GM19193 (cell line): Measurements from ENCODE around the gene TMC2.

ENCODE experiments used
- POLR2A ChIP-seq: IDR thresholded peaks from 4 replicates; pipeline ENCODE4 v1.6.1; 2011; ENCODE audit not compliant: insufficient read depth, insufficient read length; ENCODE audit errors: extremely low read depth

TMC2 gene

GRCh38 chr20:2545594-2545993, 9.2 kb downstream of the TMC2 start:
- no peak for TF ChIP-seq POLR2A

GRCh38 chr20:2557873-2558580, 21.7 kb downstream of the TMC2 start:
- TF ChIP-seq POLR2A = no peak

GRCh38 chr20:2558581-2559278, 22.4 kb downstream of the TMC2 start:
- no peak for TF ChIP-seq POLR2A

GRCh38 chr20:2559279-2559626, 22.9 kb downstream of the TMC2 start:
- no peak for TF ChIP-seq POLR2A

- no peak for TF ChIP-seq POLR2A
Observed at GRCh38 chr20:2559651-2560050, 23.3 kb downstream of the TMC2 start.

- no peak for TF ChIP-seq POLR2A
Observed at GRCh38 chr20:2563116-2563515, 26.7 kb downstream of the TMC2 start.

- TF ChIP-seq POLR2A = no peak
Observed at GRCh38 chr20:2564406-2564805, 28.0 kb downstream of the TMC2 start.

GRCh38 chr20:2575682-2576081, 39.3 kb downstream of the TMC2 start:
- TF ChIP-seq POLR2A = no peak

GRCh38 chr20:2576317-2576727, 39.9 kb downstream of the TMC2 start:
- no peak for TF ChIP-seq POLR2A

GRCh38 chr20:2578475-2579192, 42.3 kb downstream of the TMC2 start:
- no peak for TF ChIP-seq POLR2A

- TF ChIP-seq POLR2A = no peak
Observed at GRCh38 chr20:2585811-2586210, 49.4 kb downstream of the TMC2 start.

- TF ChIP-seq POLR2A = no peak
Observed at GRCh38 chr20:2593756-2594155, 57.4 kb downstream of the TMC2 start.

- no peak for TF ChIP-seq POLR2A
Observed at GRCh38 chr20:2595076-2595475, 58.7 kb downstream of the TMC2 start.

- TF ChIP-seq POLR2A = no peak
Observed at GRCh38 chr20:2596673-2597279, 60.4 kb downstream of the TMC2 start.

- no peak for TF ChIP-seq POLR2A
Observed at GRCh38 chr20:2599288-2600006, 63.1 kb downstream of the TMC2 start.
